ENCODE measurements around the gene AHCTF1.
A peak's percentile ranks its signal among the peaks of the same experiment; 100 is the strongest.
"Not testable (repeated sequence)": the region's sequence is repeated elsewhere in the genome, so short reads cannot be mapped to it uniquely, and the experiment has no call there.

The AHCTF1 gene

DNA sequence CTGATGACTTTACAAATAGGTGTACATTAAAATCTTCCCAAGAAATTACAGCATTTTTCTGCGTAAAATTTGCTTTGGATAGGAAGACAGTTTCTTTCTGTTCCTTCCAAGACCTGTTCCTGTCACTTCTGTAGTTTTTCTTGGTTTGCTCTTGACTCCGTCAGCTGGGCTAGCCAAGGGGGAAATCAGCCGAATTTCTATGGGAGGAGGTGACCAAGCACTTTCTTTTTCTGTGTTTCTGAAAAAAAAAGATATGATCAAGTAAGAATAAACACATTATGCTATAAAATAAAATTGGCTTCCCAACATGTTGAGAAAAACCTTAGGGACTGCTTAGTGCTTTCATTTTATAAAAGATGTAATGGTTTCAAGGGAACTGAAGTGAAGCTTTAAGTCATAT is 91.0 kb downstream of the AHCTF1 start:
- H3K9me3 ChIP-seq (ENCODE audit: control insufficient read depth, low read length) = not testable (repeated sequence)
- 100% methylated on average over 1 of the region's 3 CpGs for WGBS

GRCh38 chr1:246838118-246838456 is 93.7 kb downstream of the AHCTF1 start:
- Histone ChIP-seq H2BK120ac (ENCODE audit: low read depth, low read length) (no peak overlapping the region), H3K9me3 (ENCODE audit: control insufficient read depth, low read length) (no peaks in the 10 kb centered on the region), H3K4me3 (ENCODE audit: insufficient read depth in 1 of 2, low read depth in 1 of 2, low read length in 2 of 2) (no peak overlapping the region), H3K9ac (ENCODE audit: low read length) (no peak overlapping the region), H3K23ac (ENCODE audit: low read length in 2 of 2) (no peak overlapping the region), H2BK12ac (ENCODE audit: low read length in 2 of 2) (no peak overlapping the region), H3K36me3 (ENCODE audit: control insufficient read depth in 1 of 2, insufficient read depth in 2 of 2, low read depth in 1 of 2, low read length in 2 of 2) (peaks cover 3 to 35% of the 10 kb centered on the region in 2 experiments), H2BK15ac (ENCODE audit: low read depth, poor library complexity, severe bottlenecking) (no peak overlapping the region), H3K14ac (ENCODE audit: low read length in 2 of 2) (no peak overlapping the region), H3K27ac (ENCODE audit: low read length, poor library complexity, severe bottlenecking) (no peak overlapping the region), H2AFZ (ENCODE audit: low read depth, low read length) (no peak overlapping the region), H3K4me1 (ENCODE audit: control insufficient read depth, insufficient read depth, low read depth, low read length) (peaks cover 2% of the 10 kb centered on the region), H2AK5ac (ENCODE audit: low read length, severe bottlenecking) (no peak overlapping the region), H4K8ac (ENCODE audit: low read length) (no peak overlapping the region), H3K4me2 (ENCODE audit: low read length, poor library complexity, severe bottlenecking) (no peak overlapping the region), H3K79me1 (replicated peaks; ENCODE audit: low read length, poor library complexity, severe bottlenecking) (no peaks in the 10 kb centered on the region), H4K91ac (ENCODE audit: low read length) (no peak overlapping the region), H3K27me3 (ENCODE audit: control insufficient read depth in 1 of 2, insufficient read depth in 1 of 2, low read length in 2 of 2) (no peaks in the 10 kb centered on the region), H3K4ac (ENCODE audit: low read depth in 1 of 2, low read length in 2 of 2) (no peak overlapping the region), H3K18ac (ENCODE audit: low read depth in 1 of 2, low read length in 2 of 2) (no peak overlapping the region), H2BK5ac (ENCODE audit: low read depth, low read length, poor library complexity, severe bottlenecking) (no peak overlapping the region)
- WGBS = 86% methylated on average over 2 of the region's 2 CpGs
- no peak for DNase-seq

More for the DNA sequence above, 91.0 kb downstream of the AHCTF1 start:
- not testable (repeated sequence) for H4K8ac ChIP-seq (ENCODE audit: low read length); H2AFZ ChIP-seq (ENCODE audit: low read depth, low read length); H3K4ac ChIP-seq (ENCODE audit: low read depth in 1 of 2, low read length in 2 of 2); DNase-seq; H2BK15ac ChIP-seq (ENCODE audit: low read depth, poor library complexity, severe bottlenecking); H3K27me3 ChIP-seq (ENCODE audit: control insufficient read depth in 1 of 2, insufficient read depth in 1 of 2, low read length in 2 of 2); H3K18ac ChIP-seq (ENCODE audit: low read depth in 1 of 2, low read length in 2 of 2); H3K4me1 ChIP-seq (ENCODE audit: control insufficient read depth, insufficient read depth, low read depth, low read length); H3K79me1 ChIP-seq (replicated peaks; ENCODE audit: low read length, poor library complexity, severe bottlenecking); H3K14ac ChIP-seq (ENCODE audit: low read length in 2 of 2); H4K91ac ChIP-seq (ENCODE audit: low read length); H2BK120ac ChIP-seq (ENCODE audit: low read depth, low read length); H2AK5ac ChIP-seq (ENCODE audit: low read length, severe bottlenecking); H2BK5ac ChIP-seq (ENCODE audit: low read depth, low read length, poor library complexity, severe bottlenecking); H3K9ac ChIP-seq (ENCODE audit: low read length); H3K4me3 ChIP-seq (ENCODE audit: insufficient read depth in 1 of 2, low read depth in 1 of 2, low read length in 2 of 2); H3K23ac ChIP-seq (ENCODE audit: low read length in 2 of 2); H3K27ac ChIP-seq (ENCODE audit: low read length, poor library complexity, severe bottlenecking); H2BK12ac ChIP-seq (ENCODE audit: low read length in 2 of 2); H3K4me2 ChIP-seq (ENCODE audit: low read length, poor library complexity, severe bottlenecking)
- H3K36me3 ChIP-seq (ENCODE audit: control insufficient read depth in 1 of 2, insufficient read depth in 2 of 2, low read depth in 1 of 2, low read length in 2 of 2) = peaks cover 5 to 58% of the 10 kb centered on the region in 2 experiments

GRCh38 chr1:246837418-246838117 is 94.2 kb downstream of the AHCTF1 start:
- Histone ChIP-seq H3K27ac (ENCODE audit: low read length, poor library complexity, severe bottlenecking) (no peak overlapping the region), H2BK120ac (ENCODE audit: low read depth, low read length) (no peak overlapping the region), H3K14ac (ENCODE audit: low read length in 2 of 2) (no peak overlapping the region), H3K36me3 (ENCODE audit: control insufficient read depth in 1 of 2, insufficient read depth in 2 of 2, low read depth in 1 of 2, low read length in 2 of 2) (peaks cover 3 to 30% of the 10 kb centered on the region in 2 experiments), H3K18ac (ENCODE audit: low read depth in 1 of 2, low read length in 2 of 2) (no peak overlapping the region), H3K23ac (ENCODE audit: low read length in 2 of 2) (no peak overlapping the region), H2BK5ac (ENCODE audit: low read depth, low read length, poor library complexity, severe bottlenecking) (no peak overlapping the region), H2BK12ac (ENCODE audit: low read length in 2 of 2) (no peak overlapping the region), H3K27me3 (ENCODE audit: control insufficient read depth in 1 of 2, insufficient read depth in 1 of 2, low read length in 2 of 2) (no peaks in the 10 kb centered on the region), H2AK5ac (ENCODE audit: low read length, severe bottlenecking) (no peak overlapping the region), H3K4me2 (ENCODE audit: low read length, poor library complexity, severe bottlenecking) (no peak overlapping the region), H3K4me1 (ENCODE audit: control insufficient read depth, insufficient read depth, low read depth, low read length) (peaks cover 2% of the 10 kb centered on the region), H3K9me3 (ENCODE audit: control insufficient read depth, low read length) (no peaks in the 10 kb centered on the region), H3K79me1 (replicated peaks; ENCODE audit: low read length, poor library complexity, severe bottlenecking) (no peaks in the 10 kb centered on the region), H3K4me3 (ENCODE audit: insufficient read depth in 1 of 2, low read depth in 1 of 2, low read length in 2 of 2) (no peak overlapping the region), H2AFZ (ENCODE audit: low read depth, low read length) (no peak overlapping the region), H3K4ac (ENCODE audit: low read depth in 1 of 2, low read length in 2 of 2) (no peak overlapping the region), H4K91ac (ENCODE audit: low read length) (no peak overlapping the region), H2BK15ac (ENCODE audit: low read depth, poor library complexity, severe bottlenecking) (no peak overlapping the region), H4K8ac (ENCODE audit: low read length) (no peak overlapping the region), H3K9ac (ENCODE audit: low read length) (no peak overlapping the region)
- DNase-seq = no peak
- 91% methylated on average over 7 of the region's 9 CpGs for WGBS

GRCh38 chr1:246836209-246836966 is 95.4 kb downstream of the AHCTF1 start:
- no peak overlapping the region for H4K8ac ChIP-seq (ENCODE audit: low read length)
- no peak overlapping the region for H2AK5ac ChIP-seq (ENCODE audit: low read length, severe bottlenecking)
- H3K9ac ChIP-seq (ENCODE audit: low read length) = no peak overlapping the region
- peak; percentile 19 for DNase-seq
- no peak overlapping the region for H2BK5ac ChIP-seq (ENCODE audit: low read depth, low read length, poor library complexity, severe bottlenecking)
- H3K23ac ChIP-seq (ENCODE audit: low read length in 2 of 2) = no peak overlapping the region
- no peaks in the 10 kb centered on the region for H3K9me3 ChIP-seq (ENCODE audit: control insufficient read depth, low read length)
- no peak overlapping the region for H3K4me2 ChIP-seq (ENCODE audit: low read length, poor library complexity, severe bottlenecking)
- H3K14ac ChIP-seq (ENCODE audit: low read length in 2 of 2) = no peak overlapping the region
- H3K4ac ChIP-seq (ENCODE audit: low read depth in 1 of 2, low read length in 2 of 2) = no peak overlapping the region
- WGBS = 85% methylated on average over 5 of the region's 6 CpGs
- H3K4me1 ChIP-seq (ENCODE audit: control insufficient read depth, insufficient read depth, low read depth, low read length) = peaks cover 2% of the 10 kb centered on the region
- no peaks in the 10 kb centered on the region for H3K27me3 ChIP-seq (ENCODE audit: control insufficient read depth in 1 of 2, insufficient read depth in 1 of 2, low read length in 2 of 2)
- H2BK120ac ChIP-seq (ENCODE audit: low read depth, low read length) = no peak overlapping the region
- no peak overlapping the region for H2BK12ac ChIP-seq (ENCODE audit: low read length in 2 of 2)
- H3K36me3 ChIP-seq (ENCODE audit: control insufficient read depth in 1 of 2, insufficient read depth in 2 of 2, low read depth in 1 of 2, low read length in 2 of 2) = peaks cover 3 to 23% of the 10 kb centered on the region in 2 experiments
- H3K18ac ChIP-seq (ENCODE audit: low read depth in 1 of 2, low read length in 2 of 2) = no peak overlapping the region
- no peak overlapping the region for H2AFZ ChIP-seq (ENCODE audit: low read depth, low read length)
- no peak overlapping the region for H4K91ac ChIP-seq (ENCODE audit: low read length)
- H3K4me3 ChIP-seq (ENCODE audit: insufficient read depth in 1 of 2, low read depth in 1 of 2, low read length in 2 of 2) = no peak overlapping the region
- no peak overlapping the region for H3K27ac ChIP-seq (ENCODE audit: low read length, poor library complexity, severe bottlenecking)
- no peak overlapping the region for H2BK15ac ChIP-seq (ENCODE audit: low read depth, poor library complexity, severe bottlenecking)
- no peaks in the 10 kb centered on the region for H3K79me1 ChIP-seq (replicated peaks; ENCODE audit: low read length, poor library complexity, severe bottlenecking)
